Measurements from ENCODE around the gene ATG9B.

ATG9B gene

GRCh38 chr7:151010307-151011096 is 13.8 kb downstream of the ATG9B start:
- H3K4me1 Mint-ChIP-seq: peaks cover 22 to 38% of the 10 kb centered on the region in 2 donors
- peaks cover 0 to 1% of the 10 kb centered on the region in 2 donors for H3K9me3 Mint-ChIP-seq
- H3K36me3 Mint-ChIP-seq: no peaks in the 10 kb centered on the region
- no peak overlapping the region for H3K4me3 Mint-ChIP-seq
- ATAC-seq (replicated peaks) (no peak), DNase-seq (no peak)
- no peak overlapping the region for H3K27ac Mint-ChIP-seq
- peaks cover 26 to 57% of the 10 kb centered on the region in 2 donors for H3K27me3 Mint-ChIP-seq

GRCh38 chr7:151010037-151010306 is 14.3 kb downstream of the ATG9B start:
- Mint-ChIP-seq H3K9me3 (peaks cover 0 to 1% of the 10 kb centered on the region in 2 donors), H3K36me3 (no peaks in the 10 kb centered on the region), H3K27ac (no peak overlapping the region), H3K4me1 (peaks cover 17 to 33% of the 10 kb centered on the region in 2 donors), H3K4me3 (no peak overlapping the region), H3K27me3 (peaks cover 26 to 51% of the 10 kb centered on the region in 2 donors)
- DNase-seq: no peak
- ATAC-seq (replicated peaks): no peak

- Mint-ChIP-seq H3K36me3 (no peaks in the 10 kb centered on the region), H3K27me3 (peaks cover 26 to 51% of the 10 kb centered on the region in 2 donors), H3K9me3 (peaks cover 0 to 1% of the 10 kb centered on the region in 2 donors), H3K27ac (no peak overlapping the region), H3K4me1 (peaks cover 16 to 28% of the 10 kb centered on the region in 2 donors), H3K4me3 (no peak overlapping the region)
- ATAC-seq (replicated peaks) (no peak), DNase-seq (no peak)
Measured at GRCh38 chr7:151009327-151010036, 14.8 kb downstream of the ATG9B start.

- H3K4me1 Mint-ChIP-seq: peaks cover 13 to 20% of the 10 kb centered on the region in 2 donors
- peaks cover 22 to 46% of the 10 kb centered on the region in 2 donors for H3K27me3 Mint-ChIP-seq
- H3K9me3 Mint-ChIP-seq: no peaks in the 10 kb centered on the region
- peak overlapping the region; percentile 71 for H3K27ac Mint-ChIP-seq
- peak overlapping the region; percentile 62 to 69 for H3K4me3 Mint-ChIP-seq
- DNase-seq: peak; percentile 63
- ATAC-seq (replicated peaks): peak; percentile 77 to 78
- H3K36me3 Mint-ChIP-seq: no peaks in the 10 kb centered on the region
Measured at GRCh38 chr7:151008511-151009323, 15.6 kb downstream of the ATG9B start.

- Mint-ChIP-seq H3K4me1 (peaks cover 13 to 18% of the 10 kb centered on the region in 2 donors), H3K36me3 (no peaks in the 10 kb centered on the region), H3K4me3 (peak overlapping the region; percentile 62 to 69), H3K27me3 (peaks cover 22 to 52% of the 10 kb centered on the region in 2 donors), H3K27ac (peak overlapping the region; percentile 71), H3K9me3 (no peaks in the 10 kb centered on the region)
- DNase-seq: no peak
- no peak for ATAC-seq (replicated peaks)
Measured at GRCh38 chr7:151008143-151008510, 16.2 kb downstream of the ATG9B start.

GRCh38 chr7:151007469-151007898 is 16.8 kb downstream of the ATG9B start:
- H3K4me3 Mint-ChIP-seq: peak overlapping the region in 1 of 2 donors; percentile 61
- ATAC-seq (replicated peaks) (no peak), DNase-seq (no peak)
- H3K4me1 Mint-ChIP-seq: peaks cover 11% of the 10 kb centered on the region in 2 donors
- H3K9me3 Mint-ChIP-seq: no peaks in the 10 kb centered on the region
- no peaks in the 10 kb centered on the region for H3K36me3 Mint-ChIP-seq
- peaks cover 18 to 50% of the 10 kb centered on the region in 2 donors for H3K27me3 Mint-ChIP-seq
- H3K27ac Mint-ChIP-seq: peak overlapping the region; percentile 32

- no peak overlapping the region for H3K27ac Mint-ChIP-seq
- H3K4me1 Mint-ChIP-seq: peaks cover 9% of the 10 kb centered on the region in 2 donors
- no peaks in the 10 kb centered on the region for H3K36me3 Mint-ChIP-seq
Measured at GRCh38 chr7:151006590-151007300, 17.5 kb downstream of the ATG9B start.

GRCh38 chr7:151005566-151005965 is 18.7 kb downstream of the ATG9B start:
- no peak for ATAC-seq (replicated peaks)
- Mint-ChIP-seq H3K27ac (no peak overlapping the region), H3K36me3 (no peaks in the 10 kb centered on the region), H3K27me3 (peaks cover 16 to 51% of the 10 kb centered on the region in 2 donors), H3K4me3 (no peak overlapping the region), H3K4me1 (peaks cover 4 to 7% of the 10 kb centered on the region in 2 donors), H3K9me3 (no peaks in the 10 kb centered on the region)
- DNase-seq: no peak

More at GRCh38 chr7:151006590-151007300, 17.5 kb downstream of the ATG9B start:
- Mint-ChIP-seq H3K27me3 (peaks cover 13 to 49% of the 10 kb centered on the region in 2 donors), H3K9me3 (no peaks in the 10 kb centered on the region), H3K4me3 (no peak overlapping the region)
- no peak for DNase-seq
- no peak for ATAC-seq (replicated peaks)

GRCh38 chr7:151003572-151003971 is 20.7 kb downstream of the ATG9B start:
- DNase-seq: no peak
- H3K27me3 Mint-ChIP-seq: peaks cover 21 to 54% of the 10 kb centered on the region in 2 donors
- ATAC-seq (replicated peaks): no peak
- no peak overlapping the region for H3K4me3 Mint-ChIP-seq
- H3K9me3 Mint-ChIP-seq: no peaks in the 10 kb centered on the region
- H3K27ac Mint-ChIP-seq: no peak overlapping the region
- H3K4me1 Mint-ChIP-seq: peaks cover 0 to 7% of the 10 kb centered on the region in 2 donors
- no peaks in the 10 kb centered on the region for H3K36me3 Mint-ChIP-seq

GRCh38 chr7:151001546-151001945 is 22.7 kb downstream of the ATG9B start:
- no peak for ATAC-seq (replicated peaks)
- Mint-ChIP-seq H3K9me3 (no peaks in the 10 kb centered on the region), H3K27me3 (peaks cover 35 to 59% of the 10 kb centered on the region in 2 donors), H3K36me3 (no peaks in the 10 kb centered on the region), H3K27ac (no peak overlapping the region), H3K4me3 (no peak overlapping the region), H3K4me1 (peaks cover 0 to 4% of the 10 kb centered on the region in 2 donors)
- no peak for DNase-seq

GRCh38 chr7:151000897-151001495 is 23.3 kb downstream of the ATG9B start:
- ATAC-seq (replicated peaks): no peak
- DNase-seq: no peak
- H3K4me1 Mint-ChIP-seq: peaks cover 0 to 8% of the 10 kb centered on the region in 2 donors
- no peak overlapping the region for H3K27ac Mint-ChIP-seq
- H3K9me3 Mint-ChIP-seq: no peaks in the 10 kb centered on the region
- no peak overlapping the region for H3K4me3 Mint-ChIP-seq
- H3K27me3 Mint-ChIP-seq: peaks cover 39 to 63% of the 10 kb centered on the region in 2 donors
- no peaks in the 10 kb centered on the region for H3K36me3 Mint-ChIP-seq

GRCh38 chr7:150999497-151000230 is 24.6 kb downstream of the ATG9B start:
- no peak for DNase-seq
- ATAC-seq (replicated peaks): no peak
- Mint-ChIP-seq H3K27ac (no peak overlapping the region), H3K36me3 (no peaks in the 10 kb centered on the region), H3K4me1 (peaks cover 2 to 8% of the 10 kb centered on the region in 2 donors), H3K9me3 (no peaks in the 10 kb centered on the region), H3K4me3 (no peak overlapping the region), H3K27me3 (peaks cover 39 to 63% of the 10 kb centered on the region in 2 donors)

- DNase-seq (no peak), ATAC-seq (replicated peaks) (no peak)
- Mint-ChIP-seq H3K36me3 (no peaks in the 10 kb centered on the region), H3K9me3 (no peaks in the 10 kb centered on the region), H3K4me1 (peaks cover 2 to 8% of the 10 kb centered on the region in 2 donors), H3K27me3 (peaks cover 39 to 63% of the 10 kb centered on the region in 2 donors), H3K4me3 (no peak overlapping the region), H3K27ac (no peak overlapping the region)
Measured at GRCh38 chr7:150999001-150999400, 25.3 kb downstream of the ATG9B start.

Data from stimulated activated naive B cell treated with anti-CD40 and anti-IgM and Interleukin-4, amounts not matched to agents 10 μg/mL and 1 μg/mL and 100 μg/mL, for 72 hours (primary cell).